Neural progenitor cell (in vitro differentiated cells): ENCODE data around the gene PLA2G6. TPM values are rescaled to one million over a fixed set of nuclear protein-coding genes. Genes with fewer than 3 reads are reported as not detected.

Experiments
- DNase-seq: peaks from one replicate; pipeline ENCODE4 v3.0.0-alpha.2; 2016; ENCODE audit warnings: low spot score
- H2AFZ ChIP-seq: fragments of 200-600 bp; sonication (generic); replicated peaks from 2 replicates; pipeline ENCODE4 v1.6.1; 2016; ENCODE audit warnings: antibody characterized with exemption
- H3F3A ChIP-seq: fragments of 200-600 bp; sonication (generic); 2 replicates; pipeline ENCODE4 v1.6.1; 2016; ENCODE audit warnings: antibody characterized with exemption, low read depth
- H3K27ac ChIP-seq: fragments of 200-600 bp; sonication (generic); 2 replicates; pipeline ENCODE4 v1.5.1; 2016; ENCODE audit warnings: mild to moderate bottlenecking
- H3K27me3 ChIP-seq: fragments of 200-600 bp; sonication (generic); 2 replicates; pipeline ENCODE4 v1.6.1; 2016; ENCODE audit warnings: mild to moderate bottlenecking, moderate library complexity
- H3K36me3 ChIP-seq: fragments of 200-600 bp; sonication (generic); 2 replicates; pipeline ENCODE4 v1.5.1; 2016
- H3K4me1 ChIP-seq: fragments of 200-600 bp; sonication (generic); 2 replicates; pipeline ENCODE4 v1.6.1; 2016; ENCODE audit warnings: mixed run types
- H3K4me2 ChIP-seq: fragments of 200-600 bp; sonication (generic); 2 replicates; pipeline ENCODE4 v1.6.1; 2016
- H3K4me3 ChIP-seq: fragments of 200-600 bp; sonication (generic); 2 replicates; pipeline ENCODE4 v1.5.1; 2016
- H3K79me2 ChIP-seq: fragments of 200-600 bp; sonication (generic); 2 replicates; pipeline ENCODE4 v1.6.1; 2016; ENCODE audit warnings: low read depth
- H3K9ac ChIP-seq: fragments of 200-600 bp; sonication (generic); 2 replicates; pipeline ENCODE4 v1.6.1; 2016
- H3K9me3 ChIP-seq: fragments of 200-600 bp; sonication (generic); 2 replicates; pipeline ENCODE4 v1.5.1; 2016; ENCODE audit warnings: low read depth
- H4K20me1 ChIP-seq: fragments of 200-600 bp; sonication (generic); 2 replicates; pipeline ENCODE4 v1.6.1; 2016; ENCODE audit warnings: low read depth
- H3K27ac Mint-ChIP-seq: 3 replicates; pipeline ENCODE4 v1.8.0; 2021; ENCODE audit warnings: mixed read lengths
- H3K27me3 Mint-ChIP-seq: 2 replicates; pipeline ENCODE4 v1.8.0; 2022; ENCODE audit warnings: low read depth, mild to moderate bottlenecking, inconsistent platforms, moderate library complexity, mixed read lengths; ENCODE audit not compliant: insufficient read depth
- H3K36me3 Mint-ChIP-seq: 3 replicates; pipeline ENCODE4 v1.8.0; 2021; ENCODE audit warnings: mixed read lengths
- H3K4me1 Mint-ChIP-seq: 3 replicates; pipeline ENCODE4 v1.8.0; 2021; ENCODE audit warnings: mixed read lengths
- H3K4me3 Mint-ChIP-seq: 3 replicates; pipeline ENCODE4 v1.8.0; 2021; ENCODE audit warnings: mild to moderate bottlenecking, moderate library complexity, mixed read lengths
- H3K9me3 Mint-ChIP-seq: 3 replicates; pipeline ENCODE4 v1.8.0; 2020; ENCODE audit warnings: mixed read lengths
- CTCF ChIP-seq: fragments of 200-600 bp; sonication (generic); IDR thresholded peaks from 2 replicates; pipeline ENCODE4 v1.5.1; 2017; ENCODE audit warnings: antibody characterized with exemption, mild to moderate bottlenecking
- EZH2 ChIP-seq: fragments of 200-600 bp; sonication (generic); IDR thresholded peaks from 2 replicates; pipeline ENCODE4 v1.6.1; 2017; ENCODE audit warnings: antibody characterized with exemption, mild to moderate bottlenecking, moderate library complexity
- EZH2phosphoT487 ChIP-seq: fragments of 200-600 bp; sonication (generic); IDR thresholded peaks from 2 replicates; pipeline ENCODE4 v1.6.1; 2017; ENCODE audit warnings: antibody characterized with exemption
- total RNA-seq: library from RNA; depleted of rRNA; stranded (reverse); fragments of >200 nt; gene quantifications from 2 replicates; pipeline ENCODE4 v1.2.3, GENCODE V29; 2015; ENCODE audit warnings: low replicate concordance

PLA2G6 gene
- total RNA-seq, 1 donor from 2014 or later, result 20.1 TPM

GRCh38 chr22:38138961-38139360 is 42.7 kb downstream of the PLA2G6 start:
- no peaks in the 10 kb centered on the region for H4K20me1 ChIP-seq
- no peaks in the 10 kb centered on the region for H3K36me3 ChIP-seq
- no peaks in the 10 kb centered on the region for H3K4me1 ChIP-seq
- H3K4me3 ChIP-seq, result no peak overlapping the region
- Mint-ChIP-seq H3K9me3 (no peaks in the 10 kb centered on the region), H3K4me3 (no peak overlapping the region), H3K27ac (no peak overlapping the region), H3K4me1 (peaks cover 4% of the 10 kb centered on the region), H3K36me3 (peaks cover 15% of the 10 kb centered on the region), H3K27me3 (peaks cover 2% of the 10 kb centered on the region)
- H2AFZ ChIP-seq, result no peak overlapping the region
- TF ChIP-seq EZH2, result no peak
- no peak for TF ChIP-seq EZH2phosphoT487
- no peak for TF ChIP-seq CTCF
- no peak overlapping the region for H3K4me2 ChIP-seq
- H3K27me3 ChIP-seq, result no peaks in the 10 kb centered on the region
- H3K79me2 ChIP-seq, result no peaks in the 10 kb centered on the region
- no peaks in the 10 kb centered on the region for H3K9me3 ChIP-seq
- H3F3A ChIP-seq, result no peaks in the 10 kb centered on the region
- no peak overlapping the region for H3K27ac ChIP-seq
- no peak for DNase-seq
- H3K9ac ChIP-seq, result no peak overlapping the region

- Histone ChIP-seq H3K79me2 (no peaks in the 10 kb centered on the region), H3F3A (no peaks in the 10 kb centered on the region), H4K20me1 (no peaks in the 10 kb centered on the region), H3K4me3 (no peak overlapping the region), H3K36me3 (no peaks in the 10 kb centered on the region), H3K4me1 (no peaks in the 10 kb centered on the region), H3K9me3 (no peaks in the 10 kb centered on the region), H3K9ac (no peak overlapping the region), H3K4me2 (no peak overlapping the region), H3K27me3 (no peaks in the 10 kb centered on the region), H2AFZ (no peak overlapping the region), H3K27ac (no peak overlapping the region)
- peaks cover 14% of the 10 kb centered on the region for H3K36me3 Mint-ChIP-seq
- TF ChIP-seq EZH2phosphoT487 (no peak), CTCF (no peak), EZH2 (no peak)
- peaks cover 2% of the 10 kb centered on the region for H3K4me1 Mint-ChIP-seq
- no peak for DNase-seq
- peaks cover 2% of the 10 kb centered on the region for H3K27me3 Mint-ChIP-seq
- no peaks in the 10 kb centered on the region for H3K9me3 Mint-ChIP-seq
- H3K27ac Mint-ChIP-seq, result peak overlapping the region; percentile 66
- H3K4me3 Mint-ChIP-seq, result no peak overlapping the region
Observed at GRCh38 chr22:38137876-38138687, 43.5 kb downstream of the PLA2G6 start.

GRCh38 chr22:38136607-38137006 is 45.0 kb downstream of the PLA2G6 start:
- Histone ChIP-seq H3F3A (no peaks in the 10 kb centered on the region), H3K4me3 (no peak overlapping the region), H3K27ac (no peak overlapping the region), H2AFZ (no peak overlapping the region), H3K9ac (no peak overlapping the region), H3K4me2 (no peak overlapping the region), H3K9me3 (no peaks in the 10 kb centered on the region), H3K79me2 (no peaks in the 10 kb centered on the region), H3K4me1 (no peaks in the 10 kb centered on the region), H3K27me3 (no peaks in the 10 kb centered on the region), H4K20me1 (no peaks in the 10 kb centered on the region), H3K36me3 (no peaks in the 10 kb centered on the region)
- Mint-ChIP-seq H3K36me3 (peaks cover 19% of the 10 kb centered on the region), H3K4me1 (peaks cover 2% of the 10 kb centered on the region), H3K4me3 (no peak overlapping the region), H3K27ac (no peak overlapping the region), H3K9me3 (no peaks in the 10 kb centered on the region), H3K27me3 (peaks cover 2% of the 10 kb centered on the region)
- TF ChIP-seq CTCF, result no peak
- TF ChIP-seq EZH2phosphoT487, result no peak
- TF ChIP-seq EZH2, result no peak
- DNase-seq, result no peak
